Left lung (tissue), 10 donors: Measurements from ENCODE around the gene NT5C1B. TPM values are rescaled to one million over a fixed set of nuclear protein-coding genes. Genes with fewer than 3 reads are reported as not detected.

Source experiments
- ATAC-seq: fragments of 200-7000 bp; cut with Tn5 transposase; one replicate; pipeline ENCODE4 v1.9.1; 2020; ENCODE audit warnings: moderate library complexity
- DNase-seq, 4 donors: peaks; one replicate each; pipeline ENCODE4 v3.0.0-alpha.2; 2013 to 2020
- H3K27ac ChIP-seq, 2 donors: fragments of 200-600 bp; sonication (generic) in 1 of 2; one replicate each; pipeline versions ENCODE4 v1.5.0 to v1.8.0; 2020 to 2021
- H3K27me3 ChIP-seq, 2 donors: fragments of 200-600 bp; sonication (generic) in 1 of 2; one replicate each; pipeline versions ENCODE4 v1.5.0 to v1.8.0; 2020 to 2021
- H3K36me3 ChIP-seq, 2 donors: fragments of 200-600 bp; sonication (generic) in 1 of 2; one replicate each; pipeline versions ENCODE4 v1.5.0 to v1.8.0; 2020 to 2021
- H3K4me1 ChIP-seq, 2 donors: fragments of 200-600 bp; one replicate each; pipeline ENCODE4 v1.8.0; 2021
- H3K4me3 ChIP-seq, 2 donors: fragments of 200-600 bp; sonication (generic) in 1 of 2; one replicate each; pipeline versions ENCODE4 v1.5.0 to v1.8.0; 2020 to 2021; ENCODE audit warnings: mild to moderate bottlenecking in 1 of 2
- H3K9me3 ChIP-seq, 2 donors: fragments of 200-600 bp; sonication (generic) in 1 of 2; one replicate each; pipeline versions ENCODE4 v1.5.0 to v1.8.0; 2020 to 2021
- intact Hi-C, 2 donors: fragments of 100-400 bp; cut with DNase I; formaldehyde crosslinking; loops; one replicate each; pipeline versions ENCODE4 v1.11.2 to v1.14.2; 2022
- polyA plus RNA-seq, 6 donors: library from polyadenylated mRNA; unstranded; fragments of 120-200 nt; gene quantifications; one replicate each; pipeline ENCODE4 v1.2.1, GENCODE V29; 2013; ENCODE audit not compliant: insufficient read length in 6 of 6
- total RNA-seq, 2 donors: library from RNA; stranded (reverse); fragmentation: NEBNext Ultra II Directional; extraction: Animal tissue kit (Norgen Biotek cat#: 25700); gene quantifications; one replicate each; pipeline ENCODE4 v1.2.1, GENCODE V29; 2021
- TF ChIP-seq, protein P1 (sequence below), 2 donors: fragments of 200-600 bp; sonication (generic) in 1 of 2; IDR thresholded peaks; one replicate each; pipeline versions ENCODE4 v1.5.0 to v1.8.0; 2021; ENCODE audit warnings: antibody characterized with exemption in 2 of 2
- donor health status: DM: no; HTN: yes; CAD: no.
- donor health status: DM: no; HTN: no; CAD: no.

The NT5C1B gene
- total and polyA plus RNA-seq, 8 donors = 1.2 to 1.9 (median 1.3) TPM; not detected in 2

DNA sequence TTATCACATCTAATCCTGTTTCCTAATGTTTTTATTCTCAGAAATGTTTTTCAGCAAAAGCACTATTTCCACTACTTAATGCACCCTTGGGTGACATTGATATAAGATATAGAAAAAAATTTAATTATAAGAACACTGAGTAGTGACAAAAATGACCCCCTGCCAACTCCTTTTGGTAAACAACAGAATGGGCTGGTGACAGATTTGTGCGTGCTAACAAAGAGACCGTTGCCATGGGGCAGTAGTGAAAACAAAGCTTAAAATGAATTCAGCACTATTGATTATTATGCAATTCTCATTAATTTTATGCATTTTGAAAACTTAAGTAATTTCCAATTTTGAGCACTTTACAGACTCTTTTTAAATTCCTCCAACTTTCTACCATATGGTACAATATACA is 62.0 kb downstream of the NT5C1B start:
- ATAC-seq (no peak), DNase-seq (no peak)
- Histone ChIP-seq H3K27ac (no peak overlapping the region), H3K27me3 (no peaks in the 10 kb centered on the region), H3K9me3 (no peaks in the 10 kb centered on the region), H3K4me1 (no peaks in the 10 kb centered on the region), H3K4me3 (no peak overlapping the region), H3K36me3 (no peaks in the 10 kb centered on the region)
- TF ChIP-seq, protein P1, sequence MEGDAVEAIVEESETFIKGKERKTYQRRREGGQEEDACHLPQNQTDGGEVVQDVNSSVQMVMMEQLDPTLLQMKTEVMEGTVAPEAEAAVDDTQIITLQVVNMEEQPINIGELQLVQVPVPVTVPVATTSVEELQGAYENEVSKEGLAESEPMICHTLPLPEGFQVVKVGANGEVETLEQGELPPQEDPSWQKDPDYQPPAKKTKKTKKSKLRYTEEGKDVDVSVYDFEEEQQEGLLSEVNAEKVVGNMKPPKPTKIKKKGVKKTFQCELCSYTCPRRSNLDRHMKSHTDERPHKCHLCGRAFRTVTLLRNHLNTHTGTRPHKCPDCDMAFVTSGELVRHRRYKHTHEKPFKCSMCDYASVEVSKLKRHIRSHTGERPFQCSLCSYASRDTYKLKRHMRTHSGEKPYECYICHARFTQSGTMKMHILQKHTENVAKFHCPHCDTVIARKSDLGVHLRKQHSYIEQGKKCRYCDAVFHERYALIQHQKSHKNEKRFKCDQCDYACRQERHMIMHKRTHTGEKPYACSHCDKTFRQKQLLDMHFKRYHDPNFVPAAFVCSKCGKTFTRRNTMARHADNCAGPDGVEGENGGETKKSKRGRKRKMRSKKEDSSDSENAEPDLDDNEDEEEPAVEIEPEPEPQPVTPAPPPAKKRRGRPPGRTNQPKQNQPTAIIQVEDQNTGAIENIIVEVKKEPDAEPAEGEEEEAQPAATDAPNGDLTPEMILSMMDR (IDR thresholded peaks at IDR 0.05) = no peak
- intact Hi-C loops = loop anchor here in 1 of 2 donors (10.0 kb wide), 1 partner anchor 837 kb away; no protein-coding TSS in a partner anchor

DNA sequence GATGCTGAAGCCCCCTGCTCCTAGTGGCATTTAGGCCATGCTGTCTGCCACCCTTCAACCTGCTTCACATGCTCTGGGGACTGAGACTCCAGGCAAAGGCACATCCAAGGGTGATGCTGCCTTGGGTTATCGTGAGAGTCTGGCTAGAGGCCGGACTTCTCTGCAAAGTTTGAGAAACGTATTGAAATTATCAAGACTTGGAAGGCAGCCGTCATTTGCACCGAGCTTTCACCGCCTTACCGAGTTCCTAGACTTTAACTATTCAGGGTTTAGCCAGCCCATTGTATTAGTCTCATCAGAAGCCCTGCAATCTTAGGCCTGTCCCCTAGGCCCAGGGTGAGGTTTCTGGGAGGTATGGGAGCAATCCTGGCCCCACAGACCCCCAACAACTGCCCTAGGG is 62.9 kb downstream of the NT5C1B start:
- intact Hi-C loops = loop anchor here in 1 of 2 donors (10.0 kb wide), 1 partner anchor 838 kb away; no protein-coding TSS in a partner anchor
- TF ChIP-seq, protein P1 (IDR thresholded peaks at IDR 0.05) = no peak
- DNase-seq = no peak

DNA sequence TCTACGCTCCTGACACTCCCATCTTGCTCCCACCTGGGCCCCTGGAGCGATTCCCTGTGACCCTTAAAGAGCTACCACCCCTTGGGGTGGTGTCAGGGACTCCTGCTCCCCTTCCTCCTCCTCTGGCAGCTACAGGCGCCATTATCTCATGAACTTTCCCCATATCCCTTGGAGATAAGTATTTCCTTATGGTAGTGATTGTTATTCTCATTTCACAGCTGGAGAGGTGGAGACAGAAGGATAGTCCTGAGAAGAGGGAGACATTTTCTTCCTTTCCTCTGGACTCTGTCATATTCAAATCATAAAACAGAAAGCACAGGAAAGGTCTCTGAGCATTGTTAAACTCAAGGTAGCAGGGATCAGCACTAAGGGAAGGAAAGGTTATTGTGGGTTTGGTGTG is 63.5 kb downstream of the NT5C1B start:
- no peak for DNase-seq
- H3K9me3 ChIP-seq = no peaks in the 10 kb centered on the region
- H3K4me3 ChIP-seq = no peak overlapping the region
- no peaks in the 10 kb centered on the region for H3K27me3 ChIP-seq
- intact Hi-C loops = loop anchor here in 1 of 2 donors (10.0 kb wide), 1 partner anchor 839 kb away; no protein-coding TSS in a partner anchor
- H3K27ac ChIP-seq = no peak overlapping the region
- no peak for ATAC-seq
- H3K4me1 ChIP-seq = no peaks in the 10 kb centered on the region
- TF ChIP-seq, protein P1 (IDR thresholded peaks at IDR 0.05) = no peak
- H3K36me3 ChIP-seq = no peaks in the 10 kb centered on the region

More for the DNA sequence above, 62.9 kb downstream of the NT5C1B start:
- no peaks in the 10 kb centered on the region for H3K9me3 ChIP-seq
- ATAC-seq = no peak
- no peak overlapping the region for H3K4me3 ChIP-seq
- H3K4me1 ChIP-seq = no peaks in the 10 kb centered on the region
- no peaks in the 10 kb centered on the region for H3K27me3 ChIP-seq
- H3K36me3 ChIP-seq = no peaks in the 10 kb centered on the region
- H3K27ac ChIP-seq = no peak overlapping the region

DNA sequence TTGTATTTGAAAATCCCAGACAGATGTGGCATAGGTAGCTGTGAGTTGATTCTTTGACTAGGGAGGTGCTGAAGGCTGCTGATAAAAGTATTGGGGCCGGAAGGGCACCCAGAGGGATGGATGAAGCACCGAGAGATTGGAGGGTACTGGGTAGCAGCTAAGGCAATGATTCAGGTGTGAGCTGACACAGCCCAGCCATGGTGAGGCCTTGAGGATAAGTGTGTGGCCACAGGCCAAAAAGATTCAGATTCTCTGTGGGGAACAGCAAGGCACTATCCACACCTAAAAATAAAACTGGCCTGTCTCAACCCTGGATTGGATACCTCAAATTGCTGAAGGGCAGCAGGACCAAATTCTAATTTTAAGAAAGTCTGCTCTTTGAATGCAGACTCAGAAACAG is 64.1 kb downstream of the NT5C1B start:
- Histone ChIP-seq H3K27ac (no peak overlapping the region), H3K4me3 (no peak overlapping the region), H3K9me3 (no peaks in the 10 kb centered on the region), H3K36me3 (no peaks in the 10 kb centered on the region), H3K27me3 (no peaks in the 10 kb centered on the region), H3K4me1 (peaks cover 5% of the 10 kb centered on the region in 2 donors)
- TF ChIP-seq, protein P1 (IDR thresholded peaks at IDR 0.05) = no peak
- DNase-seq = no peak
- intact Hi-C loops = loop anchor here in 1 of 2 donors (10.0 kb wide), 1 partner anchor 840 kb away; no protein-coding TSS in a partner anchor
- ATAC-seq = no peak

DNA sequence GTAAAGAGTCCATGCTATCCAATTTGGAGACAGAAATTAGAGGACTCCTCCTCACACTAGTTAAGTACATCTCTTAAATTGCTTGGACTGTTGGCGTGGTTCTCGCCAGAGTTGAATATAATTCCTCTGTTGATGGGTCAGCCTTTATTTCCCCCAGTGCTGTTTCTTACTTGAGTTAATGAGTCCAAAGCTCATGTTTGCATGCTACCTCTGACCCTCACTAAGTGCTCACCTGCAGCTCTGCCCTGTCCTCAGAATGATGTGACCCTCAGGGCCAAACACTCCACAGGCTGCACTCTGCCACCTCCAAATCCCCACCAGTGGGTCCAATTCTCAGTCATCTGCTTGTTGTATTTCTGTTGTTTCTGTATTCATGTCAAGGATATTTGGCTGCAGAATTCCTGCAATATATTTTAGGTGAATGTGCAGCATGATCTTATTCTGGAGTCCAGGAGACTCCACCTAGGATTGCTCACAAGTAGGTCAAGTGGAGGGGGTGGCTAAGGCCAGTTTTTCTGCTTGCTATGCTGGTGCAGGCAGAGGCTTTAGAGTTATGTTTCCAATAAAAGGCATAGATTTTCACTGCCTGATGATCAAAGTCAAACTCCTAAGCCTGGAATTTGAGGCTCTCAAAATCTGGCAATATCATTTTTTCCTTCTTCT is 66.8 kb downstream of the NT5C1B start:
- Histone ChIP-seq H3K9me3 (no peaks in the 10 kb centered on the region), H3K36me3 (no peaks in the 10 kb centered on the region), H3K27ac (no peak overlapping the region), H3K4me3 (no peak overlapping the region), H3K27me3 (no peaks in the 10 kb centered on the region), H3K4me1 (peaks cover 5% of the 10 kb centered on the region in 2 donors)
- ATAC-seq = peak; percentile 68
- TF ChIP-seq, protein P1 (IDR thresholded peaks at IDR 0.05) = no peak
- intact Hi-C loops = loop anchor here in 1 of 2 donors (10.0 kb wide), 1 partner anchor 842 kb away; no protein-coding TSS in a partner anchor
- no peak for DNase-seq
